Measurements from ENCODE around the gene CREB5.

The CREB5 gene

DNA sequence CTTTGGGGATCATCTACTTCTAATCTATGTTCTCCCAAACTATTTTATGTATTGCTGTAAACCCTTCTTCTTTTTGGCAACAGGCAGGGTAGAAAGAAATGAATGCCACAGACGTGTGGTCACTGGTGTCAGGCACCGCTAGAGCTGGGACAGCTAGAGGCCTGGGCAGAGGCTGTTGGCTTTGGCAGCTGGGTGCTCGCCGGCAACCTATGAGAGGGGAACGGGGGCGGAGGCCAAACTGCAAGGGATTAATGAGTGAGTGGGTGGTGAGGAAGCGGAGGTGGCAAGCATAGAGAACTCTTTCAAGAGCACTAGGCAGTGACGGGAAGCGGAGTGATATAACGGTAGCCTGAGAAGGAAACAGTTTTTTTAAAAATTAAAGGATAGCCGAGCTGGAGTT, 78.5 kb downstream of the CREB5 start:
- Histone ChIP-seq H3K9me3 (ENCODE audit: control insufficient read depth, insufficient read depth, low read length) (no peaks in the 10 kb centered on the region), H3K36me3 (ENCODE audit: control insufficient read depth, insufficient read depth, low read length) (no peaks in the 10 kb centered on the region), H3K27ac (ENCODE audit: low read length) (no peak overlapping the region), H3K27me3 (ENCODE audit: control insufficient read depth, insufficient read depth, low read length) (no peaks in the 10 kb centered on the region), H3K4me1 (ENCODE audit: control insufficient read depth, insufficient read depth, low read length) (no peaks in the 10 kb centered on the region), H3K4me3 (ENCODE audit: low read length) (no peak overlapping the region)
- WGBS (ENCODE audit: insufficient coverage, insufficient read length) = no CpG with 5 or more reads among the region's 11 CpGs
- no peak for DNase-seq (ENCODE audit: low read depth, low spot score)

DNA sequence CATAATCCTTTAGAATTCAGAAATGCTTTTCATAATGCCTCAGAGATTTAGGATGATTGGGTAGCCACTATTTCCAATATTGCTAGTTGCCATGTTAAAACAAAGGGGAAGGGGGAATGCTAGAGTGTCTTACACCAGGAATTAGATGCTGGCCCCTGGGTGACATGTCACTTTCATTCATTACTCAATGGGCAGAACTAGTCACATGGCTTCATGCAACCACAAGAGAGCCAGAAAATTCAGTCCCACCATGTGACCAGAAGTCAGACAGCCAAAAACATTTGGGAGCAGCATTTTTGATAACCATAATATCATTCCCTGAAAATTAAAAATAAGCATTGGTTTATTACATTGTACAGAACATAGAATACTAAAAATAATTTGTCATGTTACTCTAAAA, 81.2 kb downstream of the CREB5 start:
- no peak overlapping the region for H3K4me3 ChIP-seq (ENCODE audit: low read length)
- DNase-seq (ENCODE audit: low read depth, low spot score) = no peak
- H3K27me3 ChIP-seq (ENCODE audit: control insufficient read depth, insufficient read depth, low read length) = no peaks in the 10 kb centered on the region
- no peak overlapping the region for H3K27ac ChIP-seq (ENCODE audit: low read length)
- no peaks in the 10 kb centered on the region for H3K36me3 ChIP-seq (ENCODE audit: control insufficient read depth, insufficient read depth, low read length)
- H3K9me3 ChIP-seq (ENCODE audit: control insufficient read depth, insufficient read depth, low read length) = no peaks in the 10 kb centered on the region
- H3K4me1 ChIP-seq (ENCODE audit: control insufficient read depth, insufficient read depth, low read length) = no peaks in the 10 kb centered on the region

DNA sequence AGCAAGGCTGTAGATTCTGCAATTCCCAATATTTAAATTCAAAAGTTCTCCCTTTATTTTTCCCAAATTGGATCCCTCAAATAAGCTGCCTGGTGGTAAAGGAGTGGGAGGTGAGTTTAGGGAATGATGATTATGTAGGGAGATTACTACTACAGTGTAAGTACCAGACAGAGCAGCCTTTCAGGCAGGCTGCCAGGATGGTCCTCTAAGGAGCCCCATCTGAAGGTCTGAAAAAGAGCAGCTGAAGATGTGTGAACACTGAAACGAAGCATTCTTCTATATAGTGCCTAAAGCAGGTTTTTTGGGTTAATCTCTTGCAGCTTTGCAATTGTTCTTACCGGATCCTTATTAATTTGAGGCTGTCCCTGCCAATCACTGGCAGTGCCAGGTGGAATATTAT, 84.7 kb downstream of the CREB5 start:
- H3K4me1 ChIP-seq (ENCODE audit: control insufficient read depth, insufficient read depth, low read length) = no peaks in the 10 kb centered on the region
- no peaks in the 10 kb centered on the region for H3K36me3 ChIP-seq (ENCODE audit: control insufficient read depth, insufficient read depth, low read length)
- WGBS (ENCODE audit: insufficient coverage, insufficient read length) = no CpG with 5 or more reads among the region's 2 CpGs
- no peak overlapping the region for H3K27ac ChIP-seq (ENCODE audit: low read length)
- no peak overlapping the region for H3K4me3 ChIP-seq (ENCODE audit: low read length)
- no peaks in the 10 kb centered on the region for H3K27me3 ChIP-seq (ENCODE audit: control insufficient read depth, insufficient read depth, low read length)
- no peak for DNase-seq (ENCODE audit: low read depth, low spot score)
- no peaks in the 10 kb centered on the region for H3K9me3 ChIP-seq (ENCODE audit: control insufficient read depth, insufficient read depth, low read length)

DNA sequence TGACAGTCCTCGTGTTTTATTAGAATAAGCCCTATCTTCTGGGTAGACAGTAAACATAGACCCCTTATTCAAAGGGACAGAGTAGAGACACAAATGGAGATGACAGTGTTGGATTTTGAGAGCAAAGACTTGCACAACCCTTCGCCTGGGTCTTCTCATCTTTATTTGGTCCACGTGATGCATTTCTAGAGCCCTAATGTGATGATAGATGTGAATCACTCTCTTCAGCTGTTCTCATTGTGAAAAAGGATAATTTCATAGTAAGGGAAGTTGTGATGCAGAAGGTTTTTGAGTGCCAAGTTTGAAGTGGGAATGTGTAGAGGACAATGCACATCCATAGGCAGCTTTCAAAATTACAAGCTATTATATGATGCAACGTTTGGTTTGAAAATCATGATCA, 86.3 kb downstream of the CREB5 start:
- no CpG with 5 or more reads among the region's 4 CpGs for WGBS (ENCODE audit: insufficient coverage, insufficient read length)
- H3K36me3 ChIP-seq (ENCODE audit: control insufficient read depth, insufficient read depth, low read length) = no peaks in the 10 kb centered on the region
- no peak overlapping the region for H3K27ac ChIP-seq (ENCODE audit: low read length)
- H3K4me1 ChIP-seq (ENCODE audit: control insufficient read depth, insufficient read depth, low read length) = no peaks in the 10 kb centered on the region
- no peaks in the 10 kb centered on the region for H3K27me3 ChIP-seq (ENCODE audit: control insufficient read depth, insufficient read depth, low read length)
- H3K4me3 ChIP-seq (ENCODE audit: low read length) = no peak overlapping the region
- DNase-seq (ENCODE audit: low read depth, low spot score) = no peak
- no peaks in the 10 kb centered on the region for H3K9me3 ChIP-seq (ENCODE audit: control insufficient read depth, insufficient read depth, low read length)

DNA sequence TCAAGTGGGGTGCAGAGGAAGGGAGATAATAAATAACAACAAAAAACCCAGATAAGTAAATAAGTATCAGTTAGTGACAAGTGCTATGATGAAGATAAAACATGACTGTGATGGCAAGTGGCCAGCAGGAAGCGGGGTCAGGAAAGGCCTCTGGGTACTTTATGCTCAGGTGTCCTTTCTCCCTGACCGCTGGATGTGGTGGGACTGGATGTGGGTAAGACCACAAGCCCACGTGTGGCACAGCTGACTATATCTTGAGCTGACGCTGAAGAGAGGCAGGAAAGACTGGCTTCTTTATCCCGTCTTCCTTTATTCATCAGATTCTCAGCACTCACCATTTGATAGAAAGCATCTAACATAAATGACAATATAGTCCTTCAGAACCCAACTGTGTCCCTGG, 87.8 kb downstream of the CREB5 start:
- no peaks in the 10 kb centered on the region for H3K9me3 ChIP-seq (ENCODE audit: control insufficient read depth, insufficient read depth, low read length)
- no peak overlapping the region for H3K27ac ChIP-seq (ENCODE audit: low read length)
- no peaks in the 10 kb centered on the region for H3K4me1 ChIP-seq (ENCODE audit: control insufficient read depth, insufficient read depth, low read length)
- no peaks in the 10 kb centered on the region for H3K27me3 ChIP-seq (ENCODE audit: control insufficient read depth, insufficient read depth, low read length)
- WGBS (ENCODE audit: insufficient coverage, insufficient read length) = no CpG with 5 or more reads among the region's 5 CpGs
- no peak overlapping the region for H3K4me3 ChIP-seq (ENCODE audit: low read length)
- H3K36me3 ChIP-seq (ENCODE audit: control insufficient read depth, insufficient read depth, low read length) = no peaks in the 10 kb centered on the region
- DNase-seq (ENCODE audit: low read depth, low spot score) = no peak

DNA sequence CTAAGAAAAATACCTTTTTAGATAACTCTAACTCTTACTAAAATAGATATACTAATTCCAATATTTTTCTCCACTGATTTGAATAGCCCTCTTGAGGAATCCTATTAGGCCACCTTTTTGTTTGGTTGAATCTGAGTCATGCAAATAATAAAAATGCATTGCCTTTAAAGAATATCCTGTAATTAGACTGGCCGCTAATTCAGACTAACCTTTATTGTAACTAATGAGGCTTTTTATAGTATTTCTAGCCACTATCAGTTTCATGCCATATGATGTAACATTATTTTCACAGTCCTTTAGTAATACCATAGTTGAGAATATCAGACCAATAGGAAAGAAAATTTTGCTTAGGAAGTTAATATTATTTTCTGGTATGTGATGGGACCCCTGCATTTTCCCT, 90.1 kb downstream of the CREB5 start:
- no peaks in the 10 kb centered on the region for H3K9me3 ChIP-seq (ENCODE audit: control insufficient read depth, insufficient read depth, low read length)
- no peaks in the 10 kb centered on the region for H3K36me3 ChIP-seq (ENCODE audit: control insufficient read depth, insufficient read depth, low read length)
- H3K4me1 ChIP-seq (ENCODE audit: control insufficient read depth, insufficient read depth, low read length) = no peaks in the 10 kb centered on the region
- no CpG with 5 or more reads among the region's 1 CpG for WGBS (ENCODE audit: insufficient coverage, insufficient read length)
- DNase-seq (ENCODE audit: low read depth, low spot score) = no peak
- H3K4me3 ChIP-seq (ENCODE audit: low read length) = no peak overlapping the region
- no peak overlapping the region for H3K27ac ChIP-seq (ENCODE audit: low read length)
- no peaks in the 10 kb centered on the region for H3K27me3 ChIP-seq (ENCODE audit: control insufficient read depth, insufficient read depth, low read length)

DNA sequence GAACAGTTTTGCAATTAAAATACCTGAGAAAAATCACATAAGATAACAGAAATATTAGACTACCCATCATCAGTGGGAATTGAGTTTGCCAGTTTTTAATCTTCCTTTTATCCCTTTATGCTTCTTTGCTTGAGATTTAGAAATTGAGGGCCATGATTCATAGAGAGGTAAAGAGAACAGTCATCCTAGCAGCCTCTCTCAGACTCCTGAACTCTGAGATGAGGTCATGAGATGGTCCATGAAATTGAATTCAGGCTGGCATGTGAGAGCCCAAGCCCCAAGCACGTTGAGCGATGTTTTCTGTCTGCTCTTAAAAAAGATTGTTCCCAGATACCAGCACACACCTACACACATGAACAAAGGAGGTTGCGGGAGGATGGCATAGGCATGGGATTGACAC, 91.1 kb downstream of the CREB5 start:
- DNase-seq (ENCODE audit: low read depth, low spot score) = no peak
- no CpG with 5 or more reads among the region's 3 CpGs for WGBS (ENCODE audit: insufficient coverage, insufficient read length)
- no peak overlapping the region for H3K4me3 ChIP-seq (ENCODE audit: low read length)
- H3K27ac ChIP-seq (ENCODE audit: low read length) = no peak overlapping the region
- no peaks in the 10 kb centered on the region for H3K36me3 ChIP-seq (ENCODE audit: control insufficient read depth, insufficient read depth, low read length)
- no peaks in the 10 kb centered on the region for H3K4me1 ChIP-seq (ENCODE audit: control insufficient read depth, insufficient read depth, low read length)
- H3K27me3 ChIP-seq (ENCODE audit: control insufficient read depth, insufficient read depth, low read length) = no peaks in the 10 kb centered on the region
- H3K9me3 ChIP-seq (ENCODE audit: control insufficient read depth, insufficient read depth, low read length) = no peaks in the 10 kb centered on the region

DNA sequence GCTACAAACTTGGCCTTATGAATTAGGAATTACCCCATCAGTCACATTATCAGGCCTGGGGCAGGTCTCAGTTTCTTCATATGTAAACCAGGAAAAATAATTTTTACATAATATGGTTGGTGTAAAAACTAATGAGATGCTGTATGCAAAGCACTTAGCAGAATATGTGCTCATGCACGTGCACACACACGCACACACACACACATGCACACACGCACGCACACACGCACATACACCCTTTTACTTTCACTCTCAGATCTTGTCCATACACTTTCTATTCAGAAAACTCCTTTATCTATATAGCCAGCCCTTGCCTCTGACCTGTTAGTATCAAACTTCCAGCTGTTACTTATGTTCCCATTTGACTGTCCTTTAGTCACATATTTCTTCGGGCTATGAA, 92.7 kb downstream of the CREB5 start:
- 100% methylated on average over 1 of the region's 6 CpGs for WGBS (ENCODE audit: insufficient coverage, insufficient read length)
- no peaks in the 10 kb centered on the region for H3K4me1 ChIP-seq (ENCODE audit: control insufficient read depth, insufficient read depth, low read length)
- no peak overlapping the region for H3K4me3 ChIP-seq (ENCODE audit: low read length)
- no peaks in the 10 kb centered on the region for H3K36me3 ChIP-seq (ENCODE audit: control insufficient read depth, insufficient read depth, low read length)
- DNase-seq (ENCODE audit: low read depth, low spot score) = no peak
- H3K27me3 ChIP-seq (ENCODE audit: control insufficient read depth, insufficient read depth, low read length) = no peaks in the 10 kb centered on the region
- no peak overlapping the region for H3K27ac ChIP-seq (ENCODE audit: low read length)
- H3K9me3 ChIP-seq (ENCODE audit: control insufficient read depth, insufficient read depth, low read length) = no peaks in the 10 kb centered on the region

DNA sequence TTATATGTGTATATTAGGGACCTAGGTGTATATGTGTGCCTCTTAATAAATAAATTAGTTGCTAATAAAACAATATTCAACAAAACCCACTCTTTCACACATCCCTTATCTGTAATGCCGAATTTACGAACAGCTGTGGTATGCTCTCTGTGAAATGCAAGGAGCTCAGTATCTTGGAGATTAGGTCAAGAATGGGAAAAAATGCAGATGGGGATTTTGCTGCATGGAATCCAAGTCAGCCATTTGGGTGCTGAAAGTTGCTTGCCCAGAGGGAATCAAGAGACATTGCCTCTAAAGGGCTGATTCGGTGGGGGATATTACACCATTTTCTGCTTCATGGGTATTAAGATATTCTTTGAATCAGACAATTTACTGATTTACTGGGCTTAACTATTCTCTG, 93.5 kb downstream of the CREB5 start:
- no CpG with 5 or more reads among the region's 3 CpGs for WGBS (ENCODE audit: insufficient coverage, insufficient read length)
- DNase-seq (ENCODE audit: low read depth, low spot score) = no peak
- Histone ChIP-seq H3K27ac (ENCODE audit: low read length) (no peak overlapping the region), H3K4me1 (ENCODE audit: control insufficient read depth, insufficient read depth, low read length) (no peaks in the 10 kb centered on the region), H3K9me3 (ENCODE audit: control insufficient read depth, insufficient read depth, low read length) (no peaks in the 10 kb centered on the region), H3K36me3 (ENCODE audit: control insufficient read depth, insufficient read depth, low read length) (no peaks in the 10 kb centered on the region), H3K4me3 (ENCODE audit: low read length) (no peak overlapping the region), H3K27me3 (ENCODE audit: control insufficient read depth, insufficient read depth, low read length) (no peaks in the 10 kb centered on the region)

DNA sequence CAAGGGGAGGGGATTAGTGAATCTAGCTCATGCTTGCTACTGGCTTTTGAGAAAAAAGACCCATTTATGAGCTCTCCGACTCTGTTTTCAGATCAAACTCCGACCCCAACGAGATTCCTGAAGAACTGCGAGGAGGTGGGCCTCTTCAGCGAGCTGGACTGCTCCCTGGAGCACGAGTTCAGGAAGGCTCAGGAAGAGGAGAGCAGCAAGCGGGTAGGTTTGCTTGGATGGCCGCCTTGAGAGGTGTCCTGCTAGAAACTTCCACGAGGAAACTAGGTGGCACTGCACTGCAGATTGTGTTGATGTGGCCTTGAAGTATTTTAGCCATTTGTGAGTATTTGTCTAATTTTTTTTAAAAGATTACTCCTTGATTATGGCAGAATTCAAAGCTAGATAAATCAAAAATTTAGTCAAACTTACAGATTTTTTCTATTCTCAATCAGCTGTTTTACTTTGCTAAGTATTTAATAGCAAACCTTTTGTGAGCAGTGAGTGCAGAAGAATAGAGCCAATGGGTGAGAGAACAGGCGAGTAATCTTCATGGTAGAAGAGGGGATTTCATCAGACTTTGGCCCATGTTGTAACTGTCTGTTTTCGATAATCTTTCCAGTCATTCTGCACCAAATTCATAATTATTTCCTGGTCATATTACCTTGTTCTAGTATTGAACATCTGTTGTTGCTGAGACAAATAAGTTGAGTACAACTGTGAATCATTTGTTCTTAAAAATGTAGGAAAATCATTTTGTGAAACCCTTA, 95.4 kb downstream of the CREB5 start:
- no peak overlapping the region for H3K27ac ChIP-seq (ENCODE audit: low read length)
- no peak for DNase-seq (ENCODE audit: low read depth, low spot score)
- H3K9me3 ChIP-seq (ENCODE audit: control insufficient read depth, insufficient read depth, low read length) = no peaks in the 10 kb centered on the region
- H3K27me3 ChIP-seq (ENCODE audit: control insufficient read depth, insufficient read depth, low read length) = no peaks in the 10 kb centered on the region
- H3K4me1 ChIP-seq (ENCODE audit: control insufficient read depth, insufficient read depth, low read length) = no peaks in the 10 kb centered on the region
- no CpG with 5 or more reads among the region's 11 CpGs for WGBS (ENCODE audit: insufficient coverage, insufficient read length)
- H3K36me3 ChIP-seq (ENCODE audit: control insufficient read depth, insufficient read depth, low read length) = no peaks in the 10 kb centered on the region
- H3K4me3 ChIP-seq (ENCODE audit: low read length) = no peak overlapping the region

DNA sequence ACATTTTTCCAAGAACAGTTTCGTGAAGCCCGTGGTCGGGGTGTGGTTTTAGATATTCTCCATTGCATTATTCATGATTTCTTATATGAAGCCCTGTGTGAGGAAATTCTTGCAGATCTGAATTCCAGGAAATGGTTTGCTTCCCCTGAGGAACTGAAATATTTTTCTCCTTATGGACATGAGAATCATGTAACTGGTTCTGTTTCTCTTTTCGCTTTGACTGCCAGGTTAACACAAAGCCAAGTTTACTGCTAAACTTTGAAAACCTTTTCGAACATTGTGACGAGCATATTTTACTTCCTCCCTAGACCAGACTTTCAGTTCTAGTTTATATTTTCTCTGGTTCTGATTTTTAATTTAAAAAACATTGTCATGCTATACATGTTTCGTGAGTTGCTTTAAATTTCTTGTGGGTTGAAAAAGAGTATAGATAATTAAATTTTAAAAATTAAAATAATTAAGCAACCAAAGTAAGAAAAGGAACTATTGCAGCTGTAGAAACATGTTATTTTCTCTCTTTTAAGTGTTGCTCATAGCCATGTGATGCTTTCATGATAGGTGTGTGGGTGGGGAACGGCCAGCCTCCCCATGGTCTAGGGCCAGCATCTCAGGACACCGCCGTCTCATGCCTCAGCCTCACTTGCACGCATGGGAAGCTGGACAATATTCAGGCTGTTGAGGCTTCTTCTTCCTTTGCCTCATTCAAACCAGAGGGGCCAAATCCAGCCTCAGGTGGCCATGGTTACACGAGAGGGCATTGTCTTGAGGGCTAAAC, 97.1 kb downstream of the CREB5 start:
- Histone ChIP-seq H3K36me3 (ENCODE audit: control insufficient read depth, insufficient read depth, low read length) (no peaks in the 10 kb centered on the region), H3K27me3 (ENCODE audit: control insufficient read depth, insufficient read depth, low read length) (no peaks in the 10 kb centered on the region), H3K4me3 (ENCODE audit: low read length) (no peak overlapping the region), H3K27ac (ENCODE audit: low read length) (no peak overlapping the region), H3K4me1 (ENCODE audit: control insufficient read depth, insufficient read depth, low read length) (no peaks in the 10 kb centered on the region), H3K9me3 (ENCODE audit: control insufficient read depth, insufficient read depth, low read length) (no peaks in the 10 kb centered on the region; the same call in 1 of the 2 replicates)
- WGBS (ENCODE audit: insufficient coverage, insufficient read length) = no CpG with 5 or more reads among the region's 12 CpGs
- no peak for DNase-seq (ENCODE audit: low read depth, low spot score)

Data from iPS DF 6.9 (cell line).